ENCODE measurements around the gene SNX17. TPM values are rescaled to one million over a fixed set of nuclear protein-coding genes. Genes with fewer than 3 reads are reported as not detected.

The SNX17 gene
- total RNA-seq, 4 donors from 2014 or later: 104 to 130 (median 118) TPM

DNA sequence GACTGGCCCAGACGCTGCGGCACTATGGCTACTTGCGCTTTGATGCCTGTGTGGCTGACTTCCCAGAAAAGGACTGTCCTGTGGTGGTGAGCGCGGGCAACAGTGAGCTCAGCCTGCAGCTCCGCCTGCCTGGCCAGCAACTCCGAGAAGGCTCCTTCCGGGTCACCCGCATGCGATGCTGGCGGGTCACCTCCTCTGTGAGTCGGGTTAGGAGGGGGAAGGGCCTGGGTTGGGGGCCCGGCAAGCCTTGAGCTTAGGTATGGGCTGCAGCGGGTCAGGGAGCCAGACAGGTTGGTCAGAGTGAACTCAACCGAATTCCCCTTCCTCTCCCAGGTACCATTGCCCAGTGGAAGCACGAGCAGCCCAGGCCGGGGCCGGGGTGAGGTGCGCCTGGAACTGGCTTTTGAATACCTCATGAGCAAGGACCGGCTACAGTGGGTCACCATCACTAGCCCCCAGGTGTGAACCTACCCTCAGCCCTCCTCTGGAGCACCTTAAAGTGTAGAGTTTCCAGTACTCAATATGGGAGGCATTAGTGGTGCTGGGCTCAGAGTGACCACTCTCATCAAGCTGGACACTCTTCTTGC is 5.2 kb downstream of the SNX17 start:
- ATAC-seq: no peak
- H3K36me3 ChIP-seq: peaks cover 0 to 67% of the 10 kb centered on the region in 2 donors
- TF ChIP-seq, protein P1, sequence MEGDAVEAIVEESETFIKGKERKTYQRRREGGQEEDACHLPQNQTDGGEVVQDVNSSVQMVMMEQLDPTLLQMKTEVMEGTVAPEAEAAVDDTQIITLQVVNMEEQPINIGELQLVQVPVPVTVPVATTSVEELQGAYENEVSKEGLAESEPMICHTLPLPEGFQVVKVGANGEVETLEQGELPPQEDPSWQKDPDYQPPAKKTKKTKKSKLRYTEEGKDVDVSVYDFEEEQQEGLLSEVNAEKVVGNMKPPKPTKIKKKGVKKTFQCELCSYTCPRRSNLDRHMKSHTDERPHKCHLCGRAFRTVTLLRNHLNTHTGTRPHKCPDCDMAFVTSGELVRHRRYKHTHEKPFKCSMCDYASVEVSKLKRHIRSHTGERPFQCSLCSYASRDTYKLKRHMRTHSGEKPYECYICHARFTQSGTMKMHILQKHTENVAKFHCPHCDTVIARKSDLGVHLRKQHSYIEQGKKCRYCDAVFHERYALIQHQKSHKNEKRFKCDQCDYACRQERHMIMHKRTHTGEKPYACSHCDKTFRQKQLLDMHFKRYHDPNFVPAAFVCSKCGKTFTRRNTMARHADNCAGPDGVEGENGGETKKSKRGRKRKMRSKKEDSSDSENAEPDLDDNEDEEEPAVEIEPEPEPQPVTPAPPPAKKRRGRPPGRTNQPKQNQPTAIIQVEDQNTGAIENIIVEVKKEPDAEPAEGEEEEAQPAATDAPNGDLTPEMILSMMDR (IDR thresholded peaks at IDR 0.05): no peak
- TF ChIP-seq POLR2AphosphoS5 (IDR thresholded peaks at IDR 0.05): no peak
- TF ChIP-seq POLR2A (IDR thresholded peaks at IDR 0.05): no peak
- TF ChIP-seq EP300 (IDR thresholded peaks at IDR 0.05): no peak
- 80% methylated on average over 1 of the region's 20 CpGs; no CpG with 5 or more reads in 1 of the 2 donors for WGBS, 2 donors (ENCODE audit: low coverage in 1 of 2)
- peaks cover 4 to 54% (median 24%) of the 10 kb centered on the region in 3 donors for H3K4me1 ChIP-seq
- H3K4me3 ChIP-seq: no peak overlapping the region
- H3K27me3 ChIP-seq: no peaks in the 10 kb centered on the region
- H3K9me3 ChIP-seq: no peaks in the 10 kb centered on the region
- H3K27ac ChIP-seq: no peak overlapping the region

DNA sequence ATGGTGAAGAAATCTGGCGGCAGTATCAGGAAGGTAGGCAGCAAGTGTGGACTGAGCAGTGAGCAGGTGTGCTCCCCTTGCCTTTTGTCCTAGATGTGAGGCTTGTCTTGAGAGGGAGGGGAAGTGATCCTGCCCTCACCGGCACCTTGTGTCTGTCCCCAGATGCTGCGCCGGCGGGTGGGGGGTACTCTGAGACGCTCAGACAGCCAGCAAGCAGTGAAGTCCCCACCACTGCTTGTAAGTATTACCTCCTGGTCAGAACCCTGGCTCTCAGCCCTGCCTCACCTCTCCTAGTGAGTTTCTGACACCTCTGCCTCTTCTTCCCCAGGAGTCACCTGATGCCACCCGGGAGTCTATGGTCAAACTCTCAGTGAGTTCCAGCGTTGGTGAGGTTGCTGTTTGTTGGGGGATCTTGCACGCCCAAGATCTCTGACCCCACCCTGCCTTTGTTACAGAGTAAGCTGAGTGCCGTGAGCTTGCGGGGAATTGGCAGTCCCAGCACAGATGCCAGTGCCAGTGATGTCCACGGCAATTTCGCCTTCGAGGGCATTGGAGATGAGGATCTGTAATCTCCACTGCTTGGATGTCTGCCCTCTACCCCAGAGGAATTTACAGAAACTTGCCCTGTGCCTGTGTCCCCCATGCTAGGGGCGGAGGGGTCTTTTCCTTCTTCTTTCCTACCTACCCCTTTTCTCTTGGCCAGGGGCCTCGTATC is 5.9 kb downstream of the SNX17 start:
- Histone ChIP-seq H3K9me3 (no peaks in the 10 kb centered on the region), H3K27ac (no peak overlapping the region), H3K4me3 (no peak overlapping the region), H3K4me1 (peaks cover 2 to 56% (median 28%) of the 10 kb centered on the region in 3 donors), H3K36me3 (peaks cover 0 to 67% of the 10 kb centered on the region in 2 donors), H3K27me3 (no peaks in the 10 kb centered on the region)
- WGBS, 2 donors (ENCODE audit: low coverage in 1 of 2): 64 to 72% methylated on average over 4 to 8 of the region's 16 CpGs
- TF ChIP-seq POLR2AphosphoS5 (IDR thresholded peaks at IDR 0.05) (no peak), POLR2A (IDR thresholded peaks at IDR 0.05) (no peak), EP300 (IDR thresholded peaks at IDR 0.05) (no peak)
- ATAC-seq: no peak

DNA sequence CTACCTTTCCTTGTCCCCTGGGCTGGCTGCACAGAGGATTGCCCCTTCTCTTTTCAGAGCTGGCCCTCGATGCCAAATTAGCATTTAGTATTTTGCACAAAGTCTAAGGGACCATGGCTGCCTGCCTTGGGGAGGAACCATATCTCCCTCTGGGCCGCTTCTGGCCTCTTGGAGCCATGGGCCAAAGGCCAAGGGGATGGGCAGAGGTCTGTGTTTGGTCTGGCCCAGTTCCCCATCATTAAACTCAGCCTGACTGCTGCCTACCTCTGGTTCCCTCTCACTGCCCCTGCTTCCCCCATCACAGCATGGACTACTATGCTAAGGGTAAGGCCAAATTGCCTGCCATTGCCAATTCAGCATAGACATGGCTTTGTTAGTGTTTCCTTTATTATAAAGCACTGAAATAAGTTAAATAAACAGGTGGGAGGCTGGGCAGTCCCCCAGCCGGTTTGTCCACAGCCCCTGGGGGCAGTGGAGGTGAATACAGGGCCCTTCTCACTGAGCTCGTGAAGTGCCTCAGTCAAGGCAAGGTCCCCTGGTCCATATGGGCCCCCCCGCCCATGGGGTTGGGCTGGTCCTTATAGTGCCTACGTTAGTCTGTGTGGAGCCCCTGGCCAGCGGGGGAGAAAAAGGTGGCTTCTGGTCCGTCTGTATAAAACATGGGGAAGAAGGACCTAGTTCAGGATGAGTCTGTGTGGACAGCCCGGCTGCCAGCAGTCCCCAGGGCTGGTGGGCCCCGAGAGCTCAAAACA is 6.6 kb downstream of the SNX17 start:
- H3K4me1 ChIP-seq: peaks cover 0 to 52% (median 21%) of the 10 kb centered on the region in 3 donors
- H3K27me3 ChIP-seq: no peaks in the 10 kb centered on the region
- no peak for ATAC-seq
- H3K36me3 ChIP-seq: peaks cover 0 to 73% of the 10 kb centered on the region in 2 donors
- peak in 1 of 2 donors; percentile 8 for TF ChIP-seq POLR2A (IDR thresholded peaks at IDR 0.05)
- TF ChIP-seq, protein P1 (IDR thresholded peaks at IDR 0.05): no peak
- no peak for TF ChIP-seq POLR2AphosphoS5 (IDR thresholded peaks at IDR 0.05)
- TF ChIP-seq EP300 (IDR thresholded peaks at IDR 0.05): no peak
- H3K27ac ChIP-seq: no peak overlapping the region
- WGBS, 2 donors (ENCODE audit: low coverage in 1 of 2): 75% methylated on average over 2 of the region's 10 CpGs; no CpG with 5 or more reads in 1 of the 2 donors
- no peak overlapping the region for H3K4me3 ChIP-seq
- no peaks in the 10 kb centered on the region for H3K9me3 ChIP-seq

DNA sequence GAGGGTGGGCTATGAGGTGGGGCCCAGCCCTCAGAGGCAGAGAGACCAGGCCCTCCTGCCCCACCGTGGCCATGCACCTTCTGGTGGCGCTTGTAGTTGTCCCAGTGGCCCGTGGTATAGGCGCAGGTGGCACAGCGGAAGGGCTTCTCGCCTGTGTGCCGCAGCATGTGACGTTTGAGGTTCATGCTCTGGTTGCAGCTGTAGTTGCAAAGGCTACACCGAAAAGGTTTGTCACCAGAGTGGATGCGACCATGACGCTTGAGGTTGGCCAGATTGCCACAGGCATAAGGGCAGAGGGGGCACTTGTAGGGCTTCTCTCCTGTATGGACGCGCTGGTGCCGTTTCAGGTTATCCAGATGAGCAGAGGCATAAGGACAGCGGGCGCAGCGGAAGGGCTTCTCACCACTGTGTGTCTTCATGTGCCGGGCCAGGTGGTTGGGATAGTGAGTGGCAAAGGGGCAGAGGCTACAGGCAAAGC is 7.2 kb downstream of the SNX17 start:
- Histone ChIP-seq H3K27me3 (no peaks in the 10 kb centered on the region), H3K36me3 (peaks cover 0 to 73% of the 10 kb centered on the region in 2 donors), H3K4me1 (peaks cover 0 to 46% (median 15%) of the 10 kb centered on the region in 3 donors), H3K27ac (no peak overlapping the region), H3K4me3 (no peak overlapping the region), H3K9me3 (no peaks in the 10 kb centered on the region)
- no CpG with 5 or more reads among the region's 18 CpGs for WGBS, 2 donors (ENCODE audit: low coverage in 1 of 2)
- ATAC-seq: no peak
- TF ChIP-seq POLR2A (IDR thresholded peaks at IDR 0.05) (no peak), EP300 (IDR thresholded peaks at IDR 0.05) (no peak), POLR2AphosphoS5 (IDR thresholded peaks at IDR 0.05) (no peak)
- TF ChIP-seq, protein P1 (IDR thresholded peaks at IDR 0.05): no peak

Measured in gastroesophageal sphincter (tissue), 4 donors.